ENCODE data around the gene LAMB3. TPM values are rescaled to one million over a fixed set of nuclear protein-coding genes. Genes with fewer than 3 reads are reported as not detected.

Gene LAMB3
- total RNA-seq, 2 experiments from 2014 or later = 0.25 to 0.31 TPM

GRCh38 chr1:209659909-209660308, 7.7 kb upstream of the LAMB3 start:
- no peak overlapping the region for H3K4me3 ChIP-seq (ENCODE audit: low read length)
- intact Hi-C loops (cut with DNase I, micrococcal nuclease) = no loop called here
- DNase-seq (peak in 2 of 14 experiments; percentile 62 to 72), ATAC-seq (ENCODE audit: poor library complexity) (no peak)
- TF ChIP-seq CTCF (IDR thresholded peaks at IDR 0.05) = no peak
- H3K4me1 ChIP-seq (ENCODE audit: insufficient read depth, low read length) = peaks cover 5% of the 10 kb centered on the region
- no peaks in the 10 kb centered on the region for H3K36me3 ChIP-seq (ENCODE audit: insufficient read depth, low read length)
- H3K4me1 Mint-ChIP-seq (ENCODE audit: low read depth) = peaks cover 10% of the 10 kb centered on the region
- H3K36me3 Mint-ChIP-seq (ENCODE audit: low read depth) = no peaks in the 10 kb centered on the region
- no peak overlapping the region for H3K27ac Mint-ChIP-seq
- no peak overlapping the region for H3K4me3 Mint-ChIP-seq
- no peaks in the 10 kb centered on the region for H3K9me3 Mint-ChIP-seq
- ChIA-PET CTCF (no interaction called here), POLR2A (no interaction called here)
- H3K27me3 Mint-ChIP-seq = no peaks in the 10 kb centered on the region
- no peaks in the 10 kb centered on the region for H3K9me3 ChIP-seq (ENCODE audit: control insufficient read depth in 1 of 2, insufficient read depth in 1 of 2, low read length in 2 of 2)
- H3K27ac ChIP-seq (ENCODE audit: low read depth in 1 of 2, low read length in 2 of 2) = no peak overlapping the region
- H3K27me3 ChIP-seq (ENCODE audit: control insufficient read depth in 1 of 2, insufficient read depth in 2 of 2, low read length in 2 of 2) = no peaks in the 10 kb centered on the region

- H3K27ac Mint-ChIP-seq = no peak overlapping the region
- Histone ChIP-seq H3K9me3 (ENCODE audit: control insufficient read depth in 1 of 2, insufficient read depth in 1 of 2, low read length in 2 of 2) (no peaks in the 10 kb centered on the region), H3K4me3 (ENCODE audit: low read length) (no peak overlapping the region), H3K27ac (ENCODE audit: low read depth in 1 of 2, low read length in 2 of 2) (no peak overlapping the region), H3K36me3 (ENCODE audit: insufficient read depth, low read length) (no peaks in the 10 kb centered on the region), H3K27me3 (ENCODE audit: control insufficient read depth in 1 of 2, insufficient read depth in 2 of 2, low read length in 2 of 2) (no peaks in the 10 kb centered on the region), H3K4me1 (ENCODE audit: insufficient read depth, low read length) (peaks cover 9% of the 10 kb centered on the region)
- ChIA-PET CTCF (no interaction called here), POLR2A (no interaction called here)
- H3K4me1 Mint-ChIP-seq (ENCODE audit: low read depth) = peaks cover 11% of the 10 kb centered on the region
- TF ChIP-seq CTCF (IDR thresholded peaks at IDR 0.05) = no peak
- no peak for ATAC-seq (ENCODE audit: poor library complexity)
- H3K27me3 Mint-ChIP-seq = no peaks in the 10 kb centered on the region
- no peaks in the 10 kb centered on the region for H3K9me3 Mint-ChIP-seq
- no peaks in the 10 kb centered on the region for H3K36me3 Mint-ChIP-seq (ENCODE audit: low read depth)
- H3K4me3 Mint-ChIP-seq = no peak overlapping the region
- DNase-seq = no peak
- intact Hi-C loops (cut with DNase I, micrococcal nuclease) = no loop called here
Measured at GRCh38 chr1:209657918-209658317, 5.7 kb upstream of the LAMB3 start.

- peak in 3 of 14 experiments; percentile 22 to 82 (median 71) for DNase-seq
- H3K4me1 Mint-ChIP-seq (ENCODE audit: low read depth) = peaks cover 16% of the 10 kb centered on the region
- no peaks in the 10 kb centered on the region for H3K9me3 Mint-ChIP-seq
- H3K36me3 ChIP-seq (ENCODE audit: insufficient read depth, low read length) = no peaks in the 10 kb centered on the region
- TF ChIP-seq CTCF (IDR thresholded peaks at IDR 0.05) = no peak
- no peaks in the 10 kb centered on the region for H3K27me3 Mint-ChIP-seq
- H3K36me3 Mint-ChIP-seq (ENCODE audit: low read depth) = no peaks in the 10 kb centered on the region
- H3K4me3 Mint-ChIP-seq = no peak overlapping the region
- intact Hi-C loops (cut with DNase I, micrococcal nuclease) = no loop called here
- no peaks in the 10 kb centered on the region for H3K9me3 ChIP-seq (ENCODE audit: control insufficient read depth in 1 of 2, insufficient read depth in 1 of 2, low read length in 2 of 2)
- ChIA-PET POLR2A (interaction anchor here (1.2 kb wide), 1 partner anchor 19 kb away, joined by 3 read pairs; no protein-coding TSS in a partner anchor), CTCF (no interaction called here)
- no peak overlapping the region for H3K27ac ChIP-seq (ENCODE audit: low read depth in 1 of 2, low read length in 2 of 2)
- no peaks in the 10 kb centered on the region for H3K27me3 ChIP-seq (ENCODE audit: control insufficient read depth in 1 of 2, insufficient read depth in 2 of 2, low read length in 2 of 2)
- no peak for ATAC-seq (ENCODE audit: poor library complexity)
- no peak overlapping the region for H3K27ac Mint-ChIP-seq
- no peak overlapping the region for H3K4me3 ChIP-seq (ENCODE audit: low read length)
- peaks cover 14% of the 10 kb centered on the region for H3K4me1 ChIP-seq (ENCODE audit: insufficient read depth, low read length)
Measured at GRCh38 chr1:209657140-209657879, 5.1 kb upstream of the LAMB3 start.
